ENCODE measurements around the gene EVX2. TPM values are rescaled to one million over a fixed set of nuclear protein-coding genes. Genes with fewer than 3 reads are reported as not detected.

The EVX2 gene
- polyA plus RNA-seq, 4 donors: not detected

DNA sequence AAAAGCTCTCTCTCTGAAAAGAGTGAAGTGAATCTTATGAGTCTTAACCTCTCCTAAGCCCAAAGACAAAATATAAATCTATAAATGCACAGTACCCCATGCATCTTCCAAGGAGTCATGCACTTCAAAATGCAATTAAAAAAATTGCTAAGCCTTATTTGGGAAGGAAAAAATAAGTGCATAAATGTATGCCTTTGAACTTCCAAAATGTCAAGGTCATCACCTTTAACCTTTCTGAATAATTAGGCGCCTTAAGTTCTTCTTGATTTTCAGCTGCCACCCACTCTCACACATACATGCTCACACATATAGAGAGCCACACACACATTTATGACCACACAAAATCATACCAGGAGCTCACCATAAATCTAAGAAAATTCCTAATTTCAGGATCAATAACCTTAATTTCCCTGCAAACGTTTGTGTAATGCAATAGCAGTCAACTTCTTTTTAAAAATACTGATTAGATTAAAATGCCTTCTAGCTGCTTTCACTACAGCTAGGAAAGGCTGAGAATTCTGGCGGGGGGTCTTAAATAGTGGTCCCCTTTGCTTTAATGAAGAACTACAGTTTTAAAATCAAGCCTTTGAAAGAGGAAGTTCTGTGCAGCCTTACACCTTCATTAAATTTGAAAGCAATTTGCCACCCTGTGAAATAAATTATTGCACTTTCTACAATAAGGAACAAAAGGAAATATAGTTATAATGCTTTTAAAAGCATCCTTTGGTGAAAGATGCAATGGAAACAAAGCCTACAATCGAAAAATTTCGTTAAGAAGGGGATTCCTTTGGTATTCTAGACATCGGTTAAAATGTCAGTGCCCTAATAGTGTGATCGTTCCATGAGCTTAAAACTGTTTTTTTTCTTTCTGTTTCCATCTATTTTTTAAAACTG lies 26.9 kb upstream of the EVX2 start:
- peaks cover 20 to 90% (median 51%) of the 10 kb centered on the region in 3 donors for H3K27me3 ChIP-seq (ENCODE audit: control insufficient read depth in 3 of 3, insufficient read depth in 3 of 3, low read length in 3 of 3)
- no peaks in the 10 kb centered on the region for H3K36me3 ChIP-seq (ENCODE audit: control insufficient read depth in 3 of 3, insufficient read depth in 2 of 3, low read depth in 1 of 3, low read length in 3 of 3)
- FAIRE-seq (no peak), DNase-seq (no peak)
- H3K4me1 ChIP-seq (ENCODE audit: control insufficient read depth in 3 of 3, insufficient read depth in 2 of 3, low read depth in 1 of 3, low read length in 2 of 3): no peaks in the 10 kb centered on the region
- no peaks in the 10 kb centered on the region for H3K9me3 ChIP-seq (ENCODE audit: control insufficient read depth in 2 of 2, insufficient read depth in 1 of 2, low read depth in 1 of 2, low read length in 1 of 2)
- WGBS, 3 donors: 19 to 24% (median 23%) methylated on average over 7 of the region's 7 CpGs
- no peak overlapping the region for H3K27ac ChIP-seq (ENCODE audit: low read depth in 1 of 3, low read length in 2 of 3)
- no peak overlapping the region for H3K4me3 ChIP-seq (ENCODE audit: low read depth in 1 of 3, low read length in 3 of 3)

DNA sequence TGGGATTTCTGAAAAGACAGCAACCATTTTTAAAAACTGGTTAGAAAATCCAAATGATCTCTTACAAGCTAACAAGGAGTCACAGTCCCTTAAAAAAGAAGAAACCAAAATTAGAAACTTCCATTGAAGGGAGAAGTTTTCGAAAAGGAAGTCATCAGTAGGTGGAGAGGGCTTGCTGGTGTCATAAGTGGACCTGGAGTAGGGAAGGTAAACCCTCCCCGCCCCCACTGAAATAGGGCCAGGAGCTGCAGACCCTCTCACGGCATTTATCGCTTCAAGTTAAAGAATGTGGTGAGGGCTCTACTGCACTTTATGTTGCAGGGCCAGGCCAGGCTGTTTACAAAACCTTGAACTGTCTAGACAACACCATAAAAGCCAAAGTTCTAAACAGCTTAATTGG lies 26.2 kb upstream of the EVX2 start:
- 14 to 17% (median 17%) methylated on average over 4 of the region's 4 CpGs for WGBS, 3 donors
- peaks cover 20 to 91% (median 57%) of the 10 kb centered on the region in 3 donors for H3K27me3 ChIP-seq (ENCODE audit: control insufficient read depth in 3 of 3, insufficient read depth in 3 of 3, low read length in 3 of 3)

DNA sequence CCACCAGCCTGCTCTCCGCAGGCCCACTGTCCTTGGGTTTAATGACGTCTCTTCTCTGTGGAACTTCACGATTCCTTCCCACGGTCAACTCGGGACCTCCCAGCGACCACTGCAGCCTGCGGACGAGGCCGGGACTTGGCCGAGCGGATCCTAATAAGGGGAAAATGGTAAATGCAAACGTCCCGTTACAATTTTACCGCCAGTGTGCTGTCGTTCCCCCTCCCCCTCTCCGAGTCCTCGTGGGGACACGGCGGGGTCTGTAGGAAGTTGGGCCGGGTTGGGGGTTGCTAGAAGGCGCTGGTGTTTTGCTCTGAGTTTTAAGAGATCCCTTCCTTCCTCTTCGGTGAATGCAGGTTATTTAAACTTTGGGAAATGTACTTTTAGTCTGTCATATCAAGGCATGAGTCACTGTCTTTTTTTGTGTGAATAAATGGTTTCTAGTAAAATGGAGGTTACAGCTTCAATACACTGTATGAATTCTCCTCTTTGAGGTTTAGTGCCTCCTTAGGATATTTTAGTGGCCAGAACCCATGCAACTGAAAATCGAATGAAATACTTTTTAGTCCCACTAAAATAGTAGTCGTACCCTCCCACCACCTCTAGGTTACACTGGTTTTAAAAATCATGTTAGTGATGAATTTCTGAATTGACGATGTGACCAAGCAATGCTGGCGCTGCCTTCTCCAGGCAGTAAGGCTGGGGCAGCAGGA lies 25.6 kb upstream of the EVX2 start:
- Histone ChIP-seq H3K36me3 (ENCODE audit: control insufficient read depth in 3 of 3, insufficient read depth in 2 of 3, low read depth in 1 of 3, low read length in 3 of 3) (no peaks in the 10 kb centered on the region), H3K27me3 (ENCODE audit: control insufficient read depth in 3 of 3, insufficient read depth in 3 of 3, low read length in 3 of 3) (peaks cover 17 to 91% (median 59%) of the 10 kb centered on the region in 3 donors), H3K4me1 (ENCODE audit: control insufficient read depth in 3 of 3, insufficient read depth in 2 of 3, low read depth in 1 of 3, low read length in 2 of 3) (no peaks in the 10 kb centered on the region), H3K27ac (ENCODE audit: low read depth in 1 of 3, low read length in 2 of 3) (no peak overlapping the region), H3K4me3 (ENCODE audit: low read depth in 1 of 3, low read length in 3 of 3) (peak overlapping the region in 1 of 3 donors; percentile 21), H3K9me3 (ENCODE audit: control insufficient read depth in 2 of 2, insufficient read depth in 1 of 2, low read depth in 1 of 2, low read length in 1 of 2) (peaks cover 0 to 4% of the 10 kb centered on the region in 2 donors)
- WGBS, 3 donors: 8 to 15% (median 14%) methylated on average over 26 of the region's 26 CpGs
- FAIRE-seq (no peak), DNase-seq (no peak)

More for the DNA sequence above, 26.2 kb upstream of the EVX2 start:
- Histone ChIP-seq H3K4me1 (ENCODE audit: control insufficient read depth in 3 of 3, insufficient read depth in 2 of 3, low read depth in 1 of 3, low read length in 2 of 3) (no peaks in the 10 kb centered on the region), H3K9me3 (ENCODE audit: control insufficient read depth in 2 of 2, insufficient read depth in 1 of 2, low read depth in 1 of 2, low read length in 1 of 2) (peaks cover 0 to 1% of the 10 kb centered on the region in 2 donors), H3K27ac (ENCODE audit: low read depth in 1 of 3, low read length in 2 of 3) (no peak overlapping the region), H3K4me3 (ENCODE audit: low read depth in 1 of 3, low read length in 3 of 3) (no peak overlapping the region), H3K36me3 (ENCODE audit: control insufficient read depth in 3 of 3, insufficient read depth in 2 of 3, low read depth in 1 of 3, low read length in 3 of 3) (no peaks in the 10 kb centered on the region)
- DNase-seq: no peak
- FAIRE-seq: no peak

GRCh38 chr2:176107731-176108181 lies 24.0 kb upstream of the EVX2 start:
- DNase-seq (no peak), FAIRE-seq (no peak)
- H3K27me3 ChIP-seq (ENCODE audit: control insufficient read depth in 3 of 3, insufficient read depth in 3 of 3, low read length in 3 of 3): peaks cover 16 to 91% (median 60%) of the 10 kb centered on the region in 3 donors
- H3K36me3 ChIP-seq (ENCODE audit: control insufficient read depth in 3 of 3, insufficient read depth in 2 of 3, low read depth in 1 of 3, low read length in 3 of 3): no peaks in the 10 kb centered on the region
- no peak overlapping the region for H3K27ac ChIP-seq (ENCODE audit: low read depth in 1 of 3, low read length in 2 of 3)
- peak overlapping the region in 2 of 3 donors; percentile 20 to 27 for H3K4me3 ChIP-seq (ENCODE audit: low read depth in 1 of 3, low read length in 3 of 3)
- WGBS, 3 donors: 4 to 8% (median 7%) methylated on average over 23 to 59 of the region's 59 CpGs
- H3K4me1 ChIP-seq (ENCODE audit: control insufficient read depth in 3 of 3, insufficient read depth in 2 of 3, low read depth in 1 of 3, low read length in 2 of 3): no peaks in the 10 kb centered on the region
- H3K9me3 ChIP-seq (ENCODE audit: control insufficient read depth in 2 of 2, insufficient read depth in 1 of 2, low read depth in 1 of 2, low read length in 1 of 2): peaks cover 0 to 4% of the 10 kb centered on the region in 2 donors

GRCh38 chr2:176106581-176107539 lies 23.1 kb upstream of the EVX2 start, which contains the start of gene HOXD11:
HOXD11 (plus strand) TSS chr2:176107280; CDS start chr2:176107356, 76 bp downstream.
- H3K27ac ChIP-seq (ENCODE audit: low read depth in 1 of 3, low read length in 2 of 3): peak within 1 kb of the TSS in 1 of 3 donors; percentile 63
- peaks cover 9 to 91% (median 58%) of the 10 kb centered on the region in 3 donors for H3K27me3 ChIP-seq (ENCODE audit: control insufficient read depth in 3 of 3, insufficient read depth in 3 of 3, low read length in 3 of 3)
- 3 to 8% (median 4%) methylated on average over 75 to 85 of the region's 85 CpGs for WGBS, 3 donors
- DNase-seq: peak; percentile 32 to 47
- FAIRE-seq: no peak
- no peaks in the 10 kb centered on the region for H3K4me1 ChIP-seq (ENCODE audit: control insufficient read depth in 3 of 3, insufficient read depth in 2 of 3, low read depth in 1 of 3, low read length in 2 of 3)
- peaks cover 0 to 6% of the 10 kb centered on the region in 2 donors for H3K9me3 ChIP-seq (ENCODE audit: control insufficient read depth in 2 of 2, insufficient read depth in 1 of 2, low read depth in 1 of 2, low read length in 1 of 2)
- H3K4me3 ChIP-seq (ENCODE audit: low read depth in 1 of 3, low read length in 3 of 3): peak within 1 kb of the TSS; percentile 20 to 35 (median 27)
- H3K36me3 ChIP-seq (ENCODE audit: control insufficient read depth in 3 of 3, insufficient read depth in 2 of 3, low read depth in 1 of 3, low read length in 3 of 3): no peaks in the 10 kb centered on the region

DNA sequence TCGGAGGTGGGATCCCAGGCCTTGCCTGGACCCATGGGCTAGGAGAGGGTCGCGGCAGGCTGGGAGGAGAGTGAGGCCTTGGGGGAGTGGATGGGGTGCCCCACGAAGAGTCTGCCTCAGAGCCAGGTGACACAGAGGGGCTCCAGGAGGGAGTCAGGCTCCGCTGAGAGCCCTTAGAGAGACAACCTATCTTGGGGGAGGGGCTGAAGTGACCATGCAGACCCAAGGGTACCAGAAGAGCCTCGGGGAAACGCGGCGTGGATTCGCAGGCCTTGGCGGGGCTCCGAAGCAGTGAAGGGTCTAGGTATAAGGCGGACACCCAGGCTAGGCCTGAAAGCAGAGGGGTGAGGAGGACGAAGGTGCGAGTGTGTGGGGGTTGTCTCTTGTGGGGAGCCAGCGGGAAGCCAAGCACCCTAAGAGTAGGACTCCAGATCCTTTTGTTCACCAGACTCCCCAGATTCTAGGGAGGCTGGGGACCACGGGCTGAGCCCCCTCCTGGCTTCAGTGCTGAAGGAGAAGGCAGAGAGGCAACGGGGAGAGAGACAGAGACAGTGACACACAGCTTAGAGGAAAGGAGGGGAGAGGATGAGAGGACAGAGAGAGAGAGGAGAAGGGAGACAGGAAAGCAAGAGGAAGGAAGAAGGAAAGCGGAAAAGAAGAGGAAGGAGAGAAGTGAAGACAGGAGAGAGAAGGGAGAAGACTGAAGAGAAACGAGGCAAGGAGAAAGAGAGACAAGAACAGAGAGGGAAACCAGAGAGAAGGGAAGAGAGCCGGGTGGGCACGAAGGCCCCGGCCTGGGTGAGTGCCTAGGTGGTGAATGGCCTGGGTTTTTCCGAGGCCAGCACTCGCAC lies 22.2 kb upstream of the EVX2 start:
- no peaks in the 10 kb centered on the region for H3K36me3 ChIP-seq (ENCODE audit: control insufficient read depth in 3 of 3, insufficient read depth in 2 of 3, low read depth in 1 of 3, low read length in 3 of 3)
- H3K27me3 ChIP-seq (ENCODE audit: control insufficient read depth in 3 of 3, insufficient read depth in 3 of 3, low read length in 3 of 3): peaks cover 9 to 91% (median 65%) of the 10 kb centered on the region in 3 donors
- H3K27ac ChIP-seq (ENCODE audit: low read depth in 1 of 3, low read length in 2 of 3): peak overlapping the region in 1 of 3 donors; percentile 63
- H3K4me3 ChIP-seq (ENCODE audit: low read depth in 1 of 3, low read length in 3 of 3): peak overlapping the region in 1 of 3 donors; percentile 32
- H3K4me1 ChIP-seq (ENCODE audit: control insufficient read depth in 3 of 3, insufficient read depth in 2 of 3, low read depth in 1 of 3, low read length in 2 of 3): no peaks in the 10 kb centered on the region
- H3K9me3 ChIP-seq (ENCODE audit: control insufficient read depth in 2 of 2, insufficient read depth in 1 of 2, low read depth in 1 of 2, low read length in 1 of 2): peaks cover 0 to 6% of the 10 kb centered on the region in 2 donors
- FAIRE-seq (no peak), DNase-seq (no peak)
- WGBS, 3 donors: 6 to 17% (median 8%) methylated on average over 25 of the region's 25 CpGs

DNA sequence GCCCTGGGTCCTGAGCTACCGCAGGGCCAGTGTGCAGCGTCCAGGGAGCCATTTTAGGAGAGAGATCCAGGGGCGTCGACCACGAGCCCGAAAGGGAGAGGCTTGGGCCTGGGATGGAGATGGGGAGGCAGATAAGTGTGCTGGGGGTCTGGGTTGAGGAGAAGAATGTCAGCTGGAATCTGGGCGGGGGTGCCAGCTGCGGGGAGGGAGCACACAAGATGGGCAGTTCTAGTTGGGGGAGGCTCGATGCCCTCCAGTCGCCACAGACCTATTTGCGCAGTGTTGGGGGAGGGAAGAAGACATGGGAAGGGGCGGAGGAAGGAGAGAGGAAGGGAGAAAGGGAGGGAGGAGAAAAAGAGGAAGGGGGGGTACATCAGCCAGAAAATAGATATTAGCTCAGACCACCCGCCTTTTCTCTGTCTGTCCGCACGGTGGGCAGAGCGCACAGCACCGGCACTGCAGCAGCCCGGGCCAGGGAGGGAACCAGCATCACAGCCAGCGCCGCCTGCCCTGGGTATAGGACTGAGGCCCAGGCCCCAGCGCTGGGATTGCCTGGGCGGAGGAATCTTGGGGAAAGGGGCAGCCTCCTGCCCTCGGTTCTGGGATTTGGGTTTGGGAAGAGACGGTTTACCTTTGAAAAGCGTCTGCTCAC lies 21.4 kb upstream of the EVX2 start:
- Histone ChIP-seq H3K4me1 (ENCODE audit: control insufficient read depth in 3 of 3, insufficient read depth in 2 of 3, low read depth in 1 of 3, low read length in 2 of 3) (no peaks in the 10 kb centered on the region), H3K27ac (ENCODE audit: low read depth in 1 of 3, low read length in 2 of 3) (peak overlapping the region in 1 of 3 donors; percentile 63), H3K36me3 (ENCODE audit: control insufficient read depth in 3 of 3, insufficient read depth in 2 of 3, low read depth in 1 of 3, low read length in 3 of 3) (no peaks in the 10 kb centered on the region), H3K4me3 (ENCODE audit: low read depth in 1 of 3, low read length in 3 of 3) (peak overlapping the region in 1 of 3 donors; percentile 32), H3K9me3 (ENCODE audit: control insufficient read depth in 2 of 2, insufficient read depth in 1 of 2, low read depth in 1 of 2, low read length in 1 of 2) (peaks cover 0 to 6% of the 10 kb centered on the region in 2 donors), H3K27me3 (ENCODE audit: control insufficient read depth in 3 of 3, insufficient read depth in 3 of 3, low read length in 3 of 3) (peaks cover 11 to 91% (median 72%) of the 10 kb centered on the region in 3 donors)
- 6 to 11% (median 11%) methylated on average over 23 to 25 of the region's 25 CpGs for WGBS, 3 donors
- no peak for FAIRE-seq
- DNase-seq: no peak

Measured in small intestine (tissue), 7 donors.